A673 (cell line): Measurements from ENCODE around the gene SLF1.

Experiments used
- EZH2 ChIP-seq: fragments of 200-600 bp; sonication (generic); IDR thresholded peaks from 2 replicates; pipeline ENCODE4 v1.6.1; 2017; ENCODE audit warnings: borderline replicate concordance, low read depth, mild to moderate bottlenecking, mixed read lengths, antibody characterized with exemption, low read length; ENCODE audit not compliant: poor library complexity, severe bottlenecking
- TF ChIP-seq, protein P1 (sequence below): fragments of 300-800, 200-600 bp; sonication (generic); conservative IDR thresholded peaks from 2 replicates; pipeline ENCODE4 v1.5.1; 2017; ENCODE audit warnings: low read depth, mild to moderate bottlenecking, antibody characterized with exemption, low read length, moderate library complexity, mixed read lengths

DNA sequence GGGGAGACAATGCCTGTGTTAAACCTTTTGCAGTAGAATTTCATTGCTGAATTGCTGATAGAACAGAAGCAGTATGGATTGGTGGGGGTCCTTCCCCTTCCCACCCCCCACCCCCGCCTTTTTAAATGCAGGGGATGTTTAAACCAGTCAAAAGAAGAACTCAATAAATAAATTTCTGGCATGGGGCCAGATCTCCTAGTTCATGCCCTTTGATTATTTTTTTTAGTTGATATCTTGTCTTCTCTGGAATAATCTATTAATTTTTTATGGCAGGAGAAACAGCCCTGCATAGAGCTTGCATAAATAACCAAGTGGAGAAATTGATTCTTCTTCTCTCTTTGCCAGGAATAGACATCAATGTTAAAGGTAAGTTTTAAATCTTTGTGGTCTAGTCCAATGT is 72.8 kb downstream of the SLF1 start:
- TF ChIP-seq, protein P1, sequence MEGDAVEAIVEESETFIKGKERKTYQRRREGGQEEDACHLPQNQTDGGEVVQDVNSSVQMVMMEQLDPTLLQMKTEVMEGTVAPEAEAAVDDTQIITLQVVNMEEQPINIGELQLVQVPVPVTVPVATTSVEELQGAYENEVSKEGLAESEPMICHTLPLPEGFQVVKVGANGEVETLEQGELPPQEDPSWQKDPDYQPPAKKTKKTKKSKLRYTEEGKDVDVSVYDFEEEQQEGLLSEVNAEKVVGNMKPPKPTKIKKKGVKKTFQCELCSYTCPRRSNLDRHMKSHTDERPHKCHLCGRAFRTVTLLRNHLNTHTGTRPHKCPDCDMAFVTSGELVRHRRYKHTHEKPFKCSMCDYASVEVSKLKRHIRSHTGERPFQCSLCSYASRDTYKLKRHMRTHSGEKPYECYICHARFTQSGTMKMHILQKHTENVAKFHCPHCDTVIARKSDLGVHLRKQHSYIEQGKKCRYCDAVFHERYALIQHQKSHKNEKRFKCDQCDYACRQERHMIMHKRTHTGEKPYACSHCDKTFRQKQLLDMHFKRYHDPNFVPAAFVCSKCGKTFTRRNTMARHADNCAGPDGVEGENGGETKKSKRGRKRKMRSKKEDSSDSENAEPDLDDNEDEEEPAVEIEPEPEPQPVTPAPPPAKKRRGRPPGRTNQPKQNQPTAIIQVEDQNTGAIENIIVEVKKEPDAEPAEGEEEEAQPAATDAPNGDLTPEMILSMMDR = no peak
- TF ChIP-seq EZH2 = no peak
